ENCODE data around the gene HERPUD2. TPM values are rescaled to one million over a fixed set of nuclear protein-coding genes. Genes with fewer than 3 reads are reported as not detected.

Gene HERPUD2
- polyA plus RNA-seq, 1 of the 3 experiments (the other 2 are of a cell fraction): 39.2 TPM

GRCh38 chr7:35704261-35704660 is 9.3 kb upstream of the HERPUD2 start:
- Histone ChIP-seq H3K9ac (no peak overlapping the region), H3F3A (replicated peaks; ENCODE audit: insufficient read depth) (peaks cover 14% of the 10 kb centered on the region), H3K27ac (ENCODE audit: low read depth in 2 of 2, low read length in 1 of 2) (no peak overlapping the region), H4K20me1 (ENCODE audit: insufficient read depth) (no peaks in the 10 kb centered on the region), H3K27me3 (ENCODE audit: insufficient read depth) (no peaks in the 10 kb centered on the region), H3K79me2 (ENCODE audit: insufficient read depth) (no peaks in the 10 kb centered on the region), H3K36me3 (replicated peaks in 1 of 2; ENCODE audit: control insufficient read depth in 1 of 2, insufficient read depth in 2 of 2, low read length in 1 of 2) (no peaks in the 10 kb centered on the region), H3K9me3 (no peaks in the 10 kb centered on the region), H3K9me2 (no peaks in the 10 kb centered on the region), H2AFZ (ENCODE audit: low read depth) (no peak overlapping the region), H3K4me2 (no peak overlapping the region), H3K4me1 (ENCODE audit: control insufficient read depth in 1 of 2, insufficient read depth in 2 of 2, low read depth in 1 of 2, low read length in 1 of 2) (peaks cover 3 to 7% of the 10 kb centered on the region in 2 experiments; a peak in 2 of 4 replicates), H3K4me3 (ENCODE audit: low read depth in 2 of 2, low read length in 1 of 2) (no peak overlapping the region)
- ChIA-PET POLR2A (interaction anchor here (0.5 to 1.2 kb wide), 2 partner anchors 10 to 253 kb away, joined by 3 to 4 read pairs; partner anchors contain the start of gene HERPUD2), CTCF (interaction anchor here (0.6 to 7.4 kb wide), 9 partner anchors 10 to 272 kb away, joined by 3 to 45 read pairs (median 4); partner anchors contain the start of genes HERPUD2 and SEPTIN7)
- TF ChIP-seq ZBTB33 (IDR thresholded peaks at IDR 0.05; ENCODE audit: borderline replicate concordance, low read depth) (no peak), ELF1 (IDR thresholded peaks at IDR 0.05) (no peak), RXRA (IDR thresholded peaks at IDR 0.05; ENCODE audit: borderline replicate concordance, low read depth) (no peak), TEAD4 (IDR thresholded peaks at IDR 0.05; ENCODE audit: borderline replicate concordance, insufficient read depth) (no peak), FOXM1 (IDR thresholded peaks at IDR 0.05; ENCODE audit: low read depth) (no peak), RCOR1 (IDR thresholded peaks at IDR 0.05; ENCODE audit: low read length) (no peak)
- DNase-seq: no peak
- WGBS (ENCODE audit: low lambda C conversion rate): 100% methylated on average over 1 of the region's 1 CpG

- Histone ChIP-seq H3F3A (replicated peaks; ENCODE audit: insufficient read depth) (peaks cover 14% of the 10 kb centered on the region), H3K36me3 (replicated peaks in 1 of 2; ENCODE audit: control insufficient read depth in 1 of 2, insufficient read depth in 2 of 2, low read length in 1 of 2) (peaks cover 0 to 2% of the 10 kb centered on the region in 2 experiments), H3K4me1 (ENCODE audit: control insufficient read depth in 1 of 2, insufficient read depth in 2 of 2, low read depth in 1 of 2, low read length in 1 of 2) (peaks cover 3 to 11% of the 10 kb centered on the region in 2 experiments; a peak in 2 of 4 replicates), H3K4me3 (ENCODE audit: low read depth in 2 of 2, low read length in 1 of 2) (no peak overlapping the region), H3K9me3 (no peaks in the 10 kb centered on the region), H3K27ac (ENCODE audit: low read depth in 2 of 2, low read length in 1 of 2) (no peak overlapping the region), H3K9ac (no peak overlapping the region), H4K20me1 (ENCODE audit: insufficient read depth) (no peaks in the 10 kb centered on the region), H3K4me2 (no peak overlapping the region), H2AFZ (ENCODE audit: low read depth) (no peak overlapping the region), H3K27me3 (ENCODE audit: insufficient read depth) (no peaks in the 10 kb centered on the region), H3K9me2 (no peaks in the 10 kb centered on the region), H3K79me2 (ENCODE audit: insufficient read depth) (no peaks in the 10 kb centered on the region)
- no peak for DNase-seq
- TF ChIP-seq NFIC (IDR thresholded peaks at IDR 0.05; ENCODE audit: borderline replicate concordance) (no peak), FOXJ3 (CRISPR knock-in tag; IDR thresholded peaks at IDR 0.05) (no peak), ELF1 (IDR thresholded peaks at IDR 0.05) (no peak), MXI1 (IDR thresholded peaks at IDR 0.05; ENCODE audit: low read depth, low read length) (no peak), MAX (IDR thresholded peaks at IDR 0.05; ENCODE audit: low read depth) (no peak), RFX5 (IDR thresholded peaks at IDR 0.05; ENCODE audit: low read length) (no peak), FOXM1 (IDR thresholded peaks at IDR 0.05; ENCODE audit: low read depth) (no peak), YY1 (IDR thresholded peaks at IDR 0.05; ENCODE audit: low read depth) (no peak), TCF12 (IDR thresholded peaks at IDR 0.05) (no peak), RCOR1 (IDR thresholded peaks at IDR 0.05; ENCODE audit: low read length) (no peak), MEF2A (IDR thresholded peaks at IDR 0.05; ENCODE audit: borderline replicate concordance, low read depth) (no peak), CTCF (IDR thresholded peaks at IDR 0.05) (no peak), CHD2 (IDR thresholded peaks at IDR 0.05; ENCODE audit: low read length, partially characterized antibody) (no peak), SIN3A (IDR thresholded peaks at IDR 0.05; ENCODE audit: borderline replicate concordance, low read depth, low read length) (no peak), NRF1 (IDR thresholded peaks at IDR 0.05; ENCODE audit: low read depth, low read length) (no peak), REST (IDR thresholded peaks at IDR 0.05; ENCODE audit: low read depth, low read length) (no peak), USF2 (IDR thresholded peaks at IDR 0.05; ENCODE audit: borderline replicate concordance, low read depth, low read length) (no peak)
- 70% methylated on average over 4 of the region's 4 CpGs for WGBS (ENCODE audit: low lambda C conversion rate)
- ChIA-PET POLR2A (no interaction called here), CTCF (interaction anchor here (0.6 to 7.4 kb wide), 8 partner anchors 8 to 205 kb away, joined by 3 to 45 read pairs (median 6); partner anchors contain the start of genes HERPUD2 and SEPTIN7)
These were observed 7.6 kb upstream of the HERPUD2 start for GRCh38 chr7:35702541-35702940.
